ENCODE results near the gene TIMM21.

Gene TIMM21, protein sequence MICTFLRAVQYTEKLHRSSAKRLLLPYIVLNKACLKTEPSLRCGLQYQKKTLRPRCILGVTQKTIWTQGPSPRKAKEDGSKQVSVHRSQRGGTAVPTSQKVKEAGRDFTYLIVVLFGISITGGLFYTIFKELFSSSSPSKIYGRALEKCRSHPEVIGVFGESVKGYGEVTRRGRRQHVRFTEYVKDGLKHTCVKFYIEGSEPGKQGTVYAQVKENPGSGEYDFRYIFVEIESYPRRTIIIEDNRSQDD

DNA sequence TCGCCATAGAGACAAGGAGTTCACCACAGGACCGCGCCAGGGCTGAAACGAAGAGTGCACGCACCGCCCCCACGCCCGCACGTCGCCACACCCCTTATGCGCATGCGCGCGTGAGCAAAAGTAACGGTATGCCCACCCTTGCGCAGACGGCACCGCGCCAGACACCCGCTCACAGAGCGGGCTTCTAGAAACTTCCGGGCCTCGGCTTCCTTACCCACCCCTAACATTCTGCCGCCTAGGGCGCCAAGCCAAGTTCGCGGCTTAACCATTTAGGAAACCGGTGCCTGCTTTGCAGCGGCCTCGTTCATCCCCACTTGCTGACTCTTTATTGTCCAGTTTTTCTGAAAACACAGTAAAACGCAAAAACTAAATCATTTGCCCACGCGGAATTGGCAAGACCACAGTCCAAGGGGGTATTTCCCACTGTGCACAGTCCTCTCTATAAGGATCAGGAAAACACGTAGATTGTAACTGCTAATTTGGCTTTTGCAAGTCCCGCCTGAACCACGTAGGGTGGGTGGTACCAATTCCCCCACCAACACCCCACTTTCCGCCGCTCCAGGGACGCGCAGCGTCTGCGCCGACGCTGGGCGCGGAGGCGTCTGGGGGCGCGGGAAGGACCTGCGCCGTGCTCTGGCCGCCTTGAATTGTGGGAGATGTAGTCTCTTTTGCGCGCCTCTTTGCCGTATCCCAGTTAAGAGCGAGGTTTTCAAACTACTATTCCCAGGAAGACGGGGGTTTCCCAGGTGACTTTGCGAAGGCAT is at the start of gene TIMM21, which contains the start of gene FBXO15:
TSS of gene TIMM21 (plus strand) at position 745 of the 764 bp plus-strand sequence. CDS start 286 bp downstream, outside the sequence.
TSS of gene FBXO15 (minus strand) at position 56 of the 764 bp plus-strand sequence. CDS start at position 7, 49 bp downstream.
- DNase-seq: peak; percentile 97

DNA sequence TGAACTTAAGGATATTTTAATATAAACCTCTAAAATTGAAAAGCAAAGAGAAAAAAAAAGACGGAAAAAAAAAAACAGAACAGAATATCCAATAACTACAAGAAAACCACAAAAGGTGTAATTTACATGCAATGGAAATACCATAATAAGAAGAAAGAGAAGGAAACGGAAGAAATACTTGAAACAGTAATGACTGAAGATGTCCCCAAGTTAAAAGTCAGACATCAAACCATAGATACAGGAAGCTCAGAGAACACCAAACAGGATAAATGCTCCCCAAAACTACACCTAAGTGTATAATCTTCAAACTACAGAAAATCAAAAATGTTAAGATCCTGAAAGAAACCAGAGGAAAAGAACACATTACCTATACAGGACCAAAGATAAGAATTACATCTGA is 39.9 kb upstream of the TIMM21 start:
- DNase-seq: no peak

- no peak for DNase-seq
Measured at GRCh38 chr18:74110149-74110548, 38.2 kb upstream of the TIMM21 start.

GRCh38 chr18:74110976-74111375 is 37.3 kb upstream of the TIMM21 start:
- DNase-seq: no peak

- DNase-seq: no peak
Measured at GRCh38 chr18:74113711-74114110, 34.6 kb upstream of the TIMM21 start.

- DNase-seq: peak; percentile 5
Measured at GRCh38 chr18:74114116-74114515, 34.2 kb upstream of the TIMM21 start.

DNA sequence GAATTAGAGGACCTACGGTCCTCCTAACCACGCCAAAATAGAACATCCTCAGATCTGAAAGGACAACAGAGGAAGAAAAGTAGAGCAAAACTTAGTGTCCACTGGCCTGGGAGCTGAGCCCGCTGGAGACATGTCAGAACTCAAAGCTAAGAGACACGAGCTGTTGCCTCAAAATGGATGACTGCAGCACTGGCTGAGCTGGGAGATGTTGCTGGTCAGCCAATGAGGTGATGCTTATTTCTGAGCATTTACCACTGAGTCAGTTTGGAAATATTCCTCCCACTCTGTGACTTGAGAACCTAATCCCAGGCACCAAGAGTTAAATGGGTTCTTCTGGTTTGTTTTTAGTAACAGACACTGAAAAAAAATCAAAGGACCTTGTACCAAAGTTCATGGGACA is 33.3 kb upstream of the TIMM21 start:
- DNase-seq: peak; percentile 38

GRCh38 chr18:74116633-74117554 is 31.4 kb upstream of the TIMM21 start:
- peak; percentile 51 for DNase-seq

- DNase-seq: no peak
Measured at GRCh38 chr18:74123200-74123599, 25.1 kb upstream of the TIMM21 start.

DNA sequence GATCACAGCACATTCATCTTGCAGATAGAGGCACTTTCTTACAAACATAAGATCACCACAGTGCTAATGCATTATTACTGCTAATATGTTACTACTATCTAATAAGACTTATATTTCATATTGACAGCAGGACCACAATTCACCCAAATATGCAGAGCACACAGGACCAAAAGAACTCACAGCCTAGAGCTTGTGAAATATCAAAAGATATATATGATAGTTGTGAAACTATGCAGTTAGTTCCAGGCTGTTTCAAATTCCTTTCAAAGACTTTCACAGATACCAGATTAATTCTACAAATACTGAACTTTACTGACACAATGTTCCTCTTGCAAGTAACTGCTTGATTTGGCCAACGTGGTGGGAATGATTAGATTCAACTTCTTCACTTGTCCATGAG is 23.7 kb upstream of the TIMM21 start:
- DNase-seq: no peak

DNA sequence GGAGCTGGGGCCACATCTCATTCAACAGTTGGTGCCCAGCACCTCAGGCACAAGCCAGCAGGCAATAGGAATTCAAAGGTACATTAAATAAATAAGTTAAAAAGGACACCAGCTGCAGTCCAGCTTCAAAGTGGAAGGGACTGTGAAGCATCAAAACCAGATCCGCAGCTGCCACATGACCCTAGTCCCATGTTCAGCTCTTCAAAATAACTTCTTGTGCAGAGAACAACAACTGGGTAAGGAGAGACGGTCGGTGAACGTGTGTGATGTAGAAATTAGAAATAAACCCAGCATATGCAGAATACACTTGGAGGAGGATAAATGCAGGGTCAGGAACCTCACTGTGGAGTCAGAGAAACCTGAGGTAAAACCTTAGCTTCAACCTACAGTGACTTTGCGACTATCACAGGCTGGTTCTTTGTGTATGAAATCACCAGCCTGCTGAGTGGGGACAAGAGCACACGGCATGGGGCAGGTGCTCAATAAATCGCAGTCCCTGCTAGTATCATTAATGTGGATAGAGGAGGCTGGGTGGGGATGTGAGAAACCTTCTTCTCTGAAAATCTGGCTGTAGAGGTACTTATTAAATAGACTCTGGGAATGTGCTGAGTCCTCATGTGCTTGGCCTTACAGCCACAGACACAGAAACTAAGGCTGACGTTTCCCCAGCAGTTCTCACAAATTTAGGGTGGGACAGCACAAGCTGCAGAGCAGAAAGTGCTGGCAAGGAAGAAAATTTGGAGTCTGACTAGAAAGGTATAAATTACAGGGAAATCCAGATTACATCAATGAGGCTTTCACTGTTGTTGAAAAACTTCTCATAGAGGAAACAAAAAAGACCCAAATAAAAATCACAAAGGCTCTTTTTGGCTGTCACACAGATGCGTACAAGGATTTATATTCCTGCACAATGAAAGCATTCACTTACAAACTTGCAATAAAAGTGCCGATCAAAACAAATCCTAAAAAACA is 21.4 kb upstream of the TIMM21 start:
- no peak for DNase-seq

- DNase-seq: no peak
Measured at GRCh38 chr18:74128159-74128558, 20.2 kb upstream of the TIMM21 start.

- no peak for DNase-seq
Measured at GRCh38 chr18:74131124-74131523, 17.2 kb upstream of the TIMM21 start.

DNA sequence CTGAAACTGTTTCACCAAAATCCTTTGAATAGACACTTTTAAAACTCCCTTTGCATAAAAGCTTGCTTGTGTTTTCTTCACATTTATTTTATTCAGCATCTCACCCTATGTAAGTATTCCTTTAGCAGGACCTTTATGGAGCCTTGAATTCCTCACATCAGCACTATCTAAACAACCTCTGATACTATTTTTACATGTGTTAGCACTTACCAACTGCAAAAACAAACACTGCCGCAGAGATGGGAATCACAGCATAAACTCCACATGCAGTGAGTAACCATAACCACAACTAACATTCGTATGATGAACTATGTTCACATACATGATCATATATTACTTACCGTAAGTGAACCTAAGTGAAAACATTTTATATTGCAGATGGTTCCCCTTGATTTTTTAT is 16.1 kb upstream of the TIMM21 start:
- DNase-seq: no peak

- no peak for DNase-seq
Measured at GRCh38 chr18:74137920-74138538, 10.3 kb upstream of the TIMM21 start.

- DNase-seq: no peak
Measured at GRCh38 chr18:74139411-74139810, 8.9 kb upstream of the TIMM21 start.

- DNase-seq: peak; percentile 62
Measured at GRCh38 chr18:74139888-74140287, 8.4 kb upstream of the TIMM21 start.

GRCh38 chr18:74140582-74140981 is 7.7 kb upstream of the TIMM21 start:
- DNase-seq: no peak

DNA sequence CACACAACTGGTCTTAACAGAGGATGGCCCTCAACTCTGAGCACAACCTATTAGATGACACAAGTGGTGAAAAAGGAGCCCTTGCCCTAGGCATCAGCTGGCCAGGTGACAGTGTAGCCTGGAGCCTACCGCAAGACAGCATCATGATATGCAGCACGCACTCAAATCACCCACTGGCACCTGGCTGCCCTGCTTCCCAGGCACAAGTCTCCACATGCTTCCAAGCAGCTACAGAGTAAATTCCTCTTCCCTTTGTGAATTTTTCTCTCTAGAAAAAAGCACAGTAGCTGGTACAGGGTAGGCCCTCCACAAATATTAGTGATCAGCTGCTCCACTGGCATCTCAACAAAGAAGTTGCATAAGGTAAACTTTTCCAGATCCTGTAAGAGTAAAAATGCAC is 6.7 kb upstream of the TIMM21 start:
- DNase-seq: no peak

DNA sequence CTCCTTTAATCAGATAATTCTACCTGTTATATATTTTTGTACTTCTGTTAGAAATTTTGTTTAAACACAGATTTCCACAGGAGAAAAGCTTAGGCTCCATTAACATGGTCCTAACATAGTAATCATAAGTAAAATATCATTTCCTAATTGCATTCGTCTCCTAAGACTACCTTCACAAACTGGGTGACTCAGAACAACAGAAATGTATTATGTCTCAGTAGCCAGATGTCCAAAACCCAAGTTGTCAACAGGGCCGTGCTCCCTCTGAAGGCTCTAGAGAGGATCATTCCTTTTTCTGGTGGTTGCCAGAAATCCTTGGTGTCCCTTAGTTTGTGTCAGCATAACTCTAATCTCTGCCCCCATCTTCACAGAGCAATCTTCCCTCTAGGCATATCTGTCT is 6.1 kb upstream of the TIMM21 start:
- peak; percentile 38 for DNase-seq

DNA sequence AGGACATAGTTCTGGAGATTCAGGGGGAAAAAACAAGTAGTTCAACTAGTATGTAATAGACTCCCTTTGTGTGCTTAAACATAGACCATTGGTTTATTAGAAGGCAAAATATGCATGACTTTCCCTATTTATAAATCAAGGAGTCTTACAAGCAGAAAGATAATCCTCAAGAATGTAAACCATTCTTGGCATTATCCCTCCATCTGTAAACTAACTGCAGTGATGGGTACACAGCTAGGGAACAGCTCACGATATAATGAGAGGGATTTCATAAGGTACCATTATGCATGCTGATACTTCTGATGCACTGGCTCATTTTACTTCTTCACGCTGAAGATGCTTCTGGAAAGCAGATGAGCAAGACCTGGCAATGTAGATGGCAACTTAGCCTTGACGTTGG is 1.6 kb upstream of the TIMM21 start:
- peak; percentile 65 for DNase-seq

- DNase-seq: no peak
Measured at GRCh38 chr18:74147491-74147778, 888 bp upstream of the TIMM21 start.

All from fibroblast of upper back skin (primary cell).